Activated T-cell treated with anti-CD3 and anti-CD28 coated beads, Interleukin-2, amount 50 U/mL, for 48 hours (primary cell): ENCODE data around the gene KCNAB2.

Source experiments
- DNase-seq, 2 experiments: peaks; one replicate each; pipeline ENCODE4 v3.0.0-alpha.2; 2020

KCNAB2 gene

GRCh38 chr1:6085666-6086065 is 40.0 kb downstream of the KCNAB2 start:
- DNase-seq, result no peak

- DNase-seq, result no peak
Measured at GRCh38 chr1:6086358-6086757, 40.7 kb downstream of the KCNAB2 start.

- DNase-seq, result no peak
Measured at GRCh38 chr1:6086762-6087376, 41.2 kb downstream of the KCNAB2 start.

- no peak for DNase-seq
Measured at GRCh38 chr1:6087377-6087772, 41.7 kb downstream of the KCNAB2 start.

- DNase-seq, result no peak
Measured at GRCh38 chr1:6087958-6088357, 42.3 kb downstream of the KCNAB2 start.

- DNase-seq, result no peak
Measured at GRCh38 chr1:6088956-6089355, 43.3 kb downstream of the KCNAB2 start.

- DNase-seq, result no peak
Measured at GRCh38 chr1:6090288-6090687, 44.6 kb downstream of the KCNAB2 start.

GRCh38 chr1:6090996-6091822 is 45.5 kb downstream of the KCNAB2 start:
- no peak for DNase-seq

- no peak for DNase-seq
Measured at GRCh38 chr1:6091823-6092109, 46.1 kb downstream of the KCNAB2 start.

- DNase-seq, result no peak
Measured at GRCh38 chr1:6092211-6092610, 46.5 kb downstream of the KCNAB2 start.

GRCh38 chr1:6093071-6093470 is 47.4 kb downstream of the KCNAB2 start:
- no peak for DNase-seq

GRCh38 chr1:6093611-6094010 is 47.9 kb downstream of the KCNAB2 start:
- DNase-seq, result no peak

- DNase-seq, result no peak
Measured at GRCh38 chr1:6094246-6094645, 48.6 kb downstream of the KCNAB2 start.

- no peak for DNase-seq
Measured at GRCh38 chr1:6094801-6095505, 49.3 kb downstream of the KCNAB2 start.

GRCh38 chr1:6095511-6096242 is 50.0 kb downstream of the KCNAB2 start:
- no peak for DNase-seq

- no peak for DNase-seq
Measured at GRCh38 chr1:6096243-6097116, 50.8 kb downstream of the KCNAB2 start.

- no peak for DNase-seq
Measured at GRCh38 chr1:6097117-6097595, 51.5 kb downstream of the KCNAB2 start.

- DNase-seq, result no peak
Measured at GRCh38 chr1:6097824-6098223, 52.1 kb downstream of the KCNAB2 start.

GRCh38 chr1:6098303-6099215 is 52.9 kb downstream of the KCNAB2 start:
- DNase-seq, result no peak

- DNase-seq, result no peak
Measured at GRCh38 chr1:6099297-6099696, 53.6 kb downstream of the KCNAB2 start.
